H1 (cell line): ENCODE data around the gene CHD1L. TPM values are rescaled to one million over a fixed set of nuclear protein-coding genes. Genes with fewer than 3 reads are reported as not detected.

Experiments used
- CTCF ChIA-PET: fragments of 300-600 bp; sonication (Branson Sonifier 250); formaldehyde crosslinking; loops from one replicate; lab custom pipeline; 2021; ENCODE audit not compliant: partially characterized antibody; lab: Charles Lee
- POLR2A ChIA-PET: fragments of 300-600 bp; sonication (Branson Sonifier 250); formaldehyde crosslinking; loops from one replicate; lab custom pipeline; 2021; ENCODE audit warnings: inconsistent platforms; ENCODE audit not compliant: partially characterized antibody; lab: Charles Lee
- DNase-seq, 2 experiments: peaks; one replicate each; pipeline versions ENCODE4 v3.0.0 to v3.0.0-alpha.2; 2010 to 2022; ENCODE audit warnings: low spot score in 2 of 2, low read depth in 1 of 2, mixed read lengths in 1 of 2
- FAIRE-seq: peaks from 2 replicates; lab custom pipeline; 2011; peaks lifted over from hg19 to GRCh38; lab: Jason Lieb, UNC
- H2AFZ ChIP-seq: 2 replicates; pipeline ENCODE4 v1.8.1; 2012; ENCODE audit warnings: low read length, inconsistent platforms
- H2AK5ac ChIP-seq: 2 replicates; pipeline ENCODE4 v1.6.1; 2013; ENCODE audit warnings: low read depth, low read length
- H2BK120ac ChIP-seq: replicated peaks from 2 replicates; pipeline ENCODE3; 2013; ENCODE audit warnings: low read depth, low read length, inconsistent platforms
- H2BK12ac ChIP-seq: 2 replicates; pipeline ENCODE4 v1.6.1; 2013; ENCODE audit warnings: low read depth, low read length
- H2BK15ac ChIP-seq: 2 replicates; pipeline ENCODE4 v1.6.1; 2013; ENCODE audit warnings: low read length
- H2BK20ac ChIP-seq: 2 replicates; pipeline ENCODE4 v1.6.1; 2013; ENCODE audit warnings: low read length
- H2BK5ac ChIP-seq: 2 replicates; pipeline ENCODE4 v1.6.1; 2013; ENCODE audit warnings: low read depth, low read length
- H3K14ac ChIP-seq: 2 replicates; pipeline ENCODE4 v1.6.1; 2013; ENCODE audit warnings: inconsistent platforms; ENCODE audit not compliant: insufficient read length
- H3K18ac ChIP-seq: 2 replicates; pipeline ENCODE4 v1.6.1; 2013; ENCODE audit warnings: low read length; ENCODE audit errors: extremely low read depth
- H3K23ac ChIP-seq: 2 replicates; pipeline ENCODE4 v1.6.1; 2013; ENCODE audit warnings: inconsistent platforms; ENCODE audit not compliant: insufficient read length
- H3K23me2 ChIP-seq: 2 replicates; pipeline ENCODE4 v1.6.1; 2013; ENCODE audit warnings: low read depth, low read length
- H3K27ac ChIP-seq: 2 replicates; pipeline ENCODE4 v1.6.1; 2011; ENCODE audit warnings: low read depth, low read length, inconsistent platforms
- H3K27me3 ChIP-seq, 4 experiments: replicated peaks in 1 of 4; 1 replicate in 1 of 4; 2 replicates in 3 of 4; pipeline versions ENCODE4 v1.6.1 to v1.8.1; 2011 to 2013; ENCODE audit warnings: low read length in 3 of 4, mild to moderate bottlenecking in 3 of 4, inconsistent platforms in 2 of 4, mixed read lengths in 2 of 4, moderate library complexity in 1 of 4; ENCODE audit not compliant: control insufficient read depth in 3 of 4, insufficient read depth in 3 of 4; ENCODE audit errors: extremely low read depth in 1 of 4
- H3K36me3 ChIP-seq, 4 experiments: 2 replicates each; pipeline versions ENCODE4 v1.6.1 to v1.8.1; 2011 to 2013; ENCODE audit warnings: mild to moderate bottlenecking in 4 of 4, low read length in 3 of 4, moderate library complexity in 2 of 4, control low read depth in 1 of 4, inconsistent platforms in 1 of 4; ENCODE audit not compliant: insufficient read depth in 4 of 4, control insufficient read depth in 2 of 4
- H3K4ac ChIP-seq: replicated peaks from 2 replicates; pipeline ENCODE3; 2013; ENCODE audit warnings: low read length, low read depth, mixed read lengths, inconsistent platforms; ENCODE audit not compliant: insufficient read length
- H3K4me1 ChIP-seq, 4 experiments: replicated peaks in 1 of 4; 1 replicate in 1 of 4; 2 replicates in 3 of 4; pipeline versions ENCODE4 v1.6.1 to v1.8.1; 2011 to 2013; ENCODE audit warnings: low read length in 3 of 4, inconsistent platforms in 2 of 4, mixed read lengths in 1 of 4; ENCODE audit not compliant: insufficient read depth in 4 of 4, control insufficient read depth in 3 of 4
- H3K4me2 ChIP-seq, 2 experiments: 2 replicates each; pipeline versions ENCODE4 v1.6.1 to v1.8.1; 2011 to 2013; ENCODE audit warnings: low read depth in 2 of 2, low read length in 2 of 2, control low read depth in 1 of 2, inconsistent platforms in 1 of 2, mild to moderate bottlenecking in 1 of 2; ENCODE audit not compliant: insufficient read depth in 1 of 2
- H3K4me3 ChIP-seq, 4 experiments: fragments of 200-600, 300-600 bp in 1 of 4; sonication (generic), shearing (Covaris generic), sonication (Bioruptor Twin) in 1 of 4; 2 replicates each; pipeline versions ENCODE4 v1.5.1 to v1.8.1; 2011 to 2016; ENCODE audit warnings: low read length in 4 of 4, low read depth in 3 of 4, control low read depth in 2 of 4, inconsistent platforms in 2 of 4, mild to moderate bottlenecking in 2 of 4, mixed read lengths in 1 of 4, moderate library complexity in 1 of 4; ENCODE audit not compliant: insufficient read depth in 2 of 4; ENCODE audit errors: extremely low read depth in 1 of 4
- H3K56ac ChIP-seq: replicated peaks from 2 replicates; pipeline ENCODE3; 2013; ENCODE audit warnings: low read depth, mild to moderate bottlenecking, mixed read lengths, low read length, inconsistent platforms; ENCODE audit not compliant: insufficient read length
- H3K79me1 ChIP-seq: 2 replicates; pipeline ENCODE4 v1.6.1; 2013; ENCODE audit warnings: low read depth, low read length, control low read depth
- H3K79me2 ChIP-seq, 2 experiments: 2 replicates each; pipeline versions ENCODE4 v1.6.1 to v1.8.1; 2012 to 2013; ENCODE audit warnings: low read length in 2 of 2, mild to moderate bottlenecking in 2 of 2, inconsistent platforms in 1 of 2; ENCODE audit not compliant: insufficient read depth in 2 of 2, control insufficient read depth in 1 of 2
- H3K9ac ChIP-seq, 4 experiments: replicated peaks in 1 of 4; 1 replicate in 1 of 4; 2 replicates in 3 of 4; pipeline versions ENCODE4 v1.6.1 to v1.8.1; 2011 to 2013; ENCODE audit warnings: low read depth in 3 of 4, low read length in 3 of 4, control low read depth in 2 of 4, mild to moderate bottlenecking in 2 of 4, moderate library complexity in 2 of 4, inconsistent platforms in 1 of 4; ENCODE audit errors: extremely low read depth in 1 of 4
- H3K9me3 ChIP-seq, 2 experiments: 2 replicates each; pipeline versions ENCODE4 v1.6.1 to v1.8.1; 2012 to 2013; ENCODE audit warnings: mild to moderate bottlenecking in 2 of 2, moderate library complexity in 2 of 2, control low read depth in 1 of 2, inconsistent platforms in 1 of 2, low read depth in 1 of 2, low read length in 1 of 2, mixed read lengths in 1 of 2; ENCODE audit not compliant: insufficient read depth in 2 of 2
- H4K20me1 ChIP-seq, 2 experiments: replicated peaks in 1 of 2; 2 replicates each; pipeline versions ENCODE3 to v1.8.1; 2011 to 2013; ENCODE audit warnings: inconsistent platforms in 2 of 2, low read length in 2 of 2, mild to moderate bottlenecking in 1 of 2; ENCODE audit not compliant: insufficient read depth in 2 of 2, control insufficient read depth in 1 of 2
- H4K5ac ChIP-seq: 2 replicates; pipeline ENCODE4 v1.6.1; 2013; ENCODE audit warnings: low read length, low read depth, mixed read lengths, inconsistent platforms; ENCODE audit not compliant: insufficient read length
- H4K8ac ChIP-seq: 2 replicates; pipeline ENCODE4 v1.8.0; 2013; ENCODE audit warnings: mild to moderate bottlenecking, moderate library complexity, low read length, inconsistent platforms; ENCODE audit not compliant: insufficient read depth; ENCODE audit errors: extremely low read depth
- H4K91ac ChIP-seq: replicated peaks from 2 replicates; pipeline ENCODE3; 2013; ENCODE audit warnings: low read length, mixed read lengths, inconsistent platforms; ENCODE audit not compliant: insufficient read length
- CBX5 ChIP-seq: fragments of 300-800, 300-1000 bp; sonication (generic); IDR thresholded peaks from 2 replicates; pipeline ENCODE4 v1.7.1; 2016; ENCODE audit warnings: antibody characterized with exemption, low read length, low read depth
- EP300 ChIP-seq, 2 experiments: IDR thresholded peaks; 1 replicate in 1 of 2; 2 replicates in 1 of 2; pipeline ENCODE4 v1.6.1; 2011 to 2012; ENCODE audit warnings: low read depth in 2 of 2, low read length in 2 of 2, mild to moderate bottlenecking in 2 of 2, borderline replicate concordance in 1 of 2, inconsistent platforms in 1 of 2, moderate library complexity in 1 of 2
- GTF2F1 ChIP-seq: IDR thresholded peaks from 2 replicates; pipeline ENCODE4 v1.6.1; 2012; ENCODE audit warnings: low read depth, low read length, improper control_type of control experiment, borderline replicate concordance
- KDM4A ChIP-seq: IDR thresholded peaks from one replicate; pipeline ENCODE4 v1.7.1; 2012; ENCODE audit warnings: low read depth, mild to moderate bottlenecking, moderate library complexity, low read length, inconsistent platforms; ENCODE audit not compliant: severe bottlenecking
- RXRA ChIP-seq: IDR thresholded peaks from 2 replicates; pipeline ENCODE4 v1.6.1; 2011; ENCODE audit warnings: low read depth, mild to moderate bottlenecking, low read length, moderate library complexity; ENCODE audit not compliant: insufficient read depth
- SIRT6 ChIP-seq: IDR thresholded peaks from one replicate; pipeline ENCODE4 v1.7.1; 2012; ENCODE audit warnings: low read length, inconsistent platforms
- TBP ChIP-seq: IDR thresholded peaks from 2 replicates; pipeline ENCODE4 v1.6.1; 2011; ENCODE audit warnings: low read depth, low read length, improper control_type of control experiment
- TEAD4 ChIP-seq: IDR thresholded peaks from 2 replicates; pipeline ENCODE4 v1.6.1; 2012; ENCODE audit warnings: low read depth, low read length, inconsistent platforms, mixed read lengths
- YY1 ChIP-seq: IDR thresholded peaks from 2 replicates; pipeline ENCODE4 v1.6.1; 2011; ENCODE audit warnings: low read depth, mild to moderate bottlenecking, low read length
- WGBS, 2 experiments: shearing (Covaris generic) in 1 of 2; methylation state at CpG; one replicate each; pipeline versions ENCODE4 v1.1.6 to v1.1.7; 2013 to 2015; ENCODE audit warnings: low lambda C conversion rate in 2 of 2, mixed read lengths in 2 of 2, inconsistent platforms in 1 of 2, low coverage in 1 of 2, missing lambda C conversion rate in 1 of 2; ENCODE audit not compliant: insufficient replicate concordance in 2 of 2, insufficient coverage in 1 of 2, insufficient read length in 1 of 2; ENCODE audit errors: extremely low coverage in 1 of 2, missing lambda C conversion rate in 1 of 2; 5-methylcytosine and 5-hydroxymethylcytosine counted together
- polyA plus RNA-seq, 7 experiments: library from polyadenylated mRNA; depleted of rRNA in 3 of 7; stranded (reverse) in 5 of 7; unstranded in 2 of 7; fragments of >200 nt in 5 of 7; fragments of 200-250 nt in 2 of 7; gene quantifications; 1 replicate in 5 of 7; 2 replicates in 1 of 7; 4 replicates in 1 of 7; pipeline versions ENCODE4 v1.2.1 to v1.2.3, GENCODE V29; 2011 to 2013; ENCODE audit warnings: missing spikeins in 2 of 7, mixed read lengths in 2 of 7
- total RNA-seq: library from RNA; stranded (reverse); fragmentation: NEBNext Ultra II Directional; extraction: Animal tissue kit (Norgen Biotek cat#: 25700); gene quantifications from 2 replicates; pipeline ENCODE4 v1.2.1, GENCODE V29; 2021
- TF ChIP-seq, protein P1 (sequence below): IDR thresholded peaks from 2 replicates; pipeline ENCODE4 v1.6.1; 2011; ENCODE audit warnings: low read length, improper control_type of control experiment
- TF ChIP-seq, protein P2 (sequence below): IDR thresholded peaks from 2 replicates; pipeline ENCODE4 v1.6.1; 2011; ENCODE audit warnings: low read depth, mild to moderate bottlenecking, low read length; ENCODE audit not compliant: insufficient read depth

The CHD1L gene
- total and polyA plus RNA-seq, 2 of the 8 experiments (the other 6 are each of a cell fraction or from before 2014, with no cell fraction given) = 20.2 to 51.2 TPM

DNA sequence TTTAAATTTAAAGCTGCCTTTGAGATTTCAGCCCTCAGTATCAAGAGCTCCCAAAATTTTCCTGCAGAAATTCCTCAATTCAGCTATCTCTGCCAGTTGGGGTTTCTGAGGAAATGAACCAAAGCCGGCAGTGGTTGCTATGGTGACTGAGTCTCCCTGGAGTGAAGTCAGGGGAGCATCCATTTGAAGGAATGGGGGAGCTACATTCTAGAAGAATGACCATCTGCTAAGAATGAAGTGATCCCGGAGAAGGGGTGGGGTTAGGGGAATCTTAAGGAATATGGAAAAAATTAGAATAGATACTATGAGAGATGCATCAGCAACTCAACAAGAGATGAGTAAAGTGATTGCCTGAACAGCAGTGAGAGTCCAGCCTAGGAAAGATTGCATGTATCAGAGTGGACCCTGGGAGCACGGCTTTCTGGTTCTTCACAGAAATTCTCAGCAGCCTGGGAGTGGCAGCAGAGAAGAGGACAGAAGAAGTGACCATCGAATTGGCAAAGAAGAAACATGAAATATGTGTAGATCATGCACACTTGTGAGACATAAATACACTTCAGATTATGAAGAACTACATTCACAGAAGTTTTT is 94.7 kb downstream of the CHD1L start:
- Histone ChIP-seq H3K36me3 (no peaks in the 10 kb centered on the region), H2BK20ac (no peak overlapping the region), H3K14ac (no peak overlapping the region), H3K4me2 (peak overlapping the region; percentile 49 to 50; a peak in 3 of 4 replicates), H2AFZ (no peak overlapping the region), H3K9ac (no peak overlapping the region), H2BK15ac (no peak overlapping the region), H4K8ac (no peak overlapping the region), H3K4me1 (peaks cover 0 to 4% (median 2%) of the 10 kb centered on the region in 4 experiments; a peak in 3 of 7 replicates), H3K18ac (0 out of 2 replicates have a peak overlapping the region, but pooled peaks have one; percentile 12), H3K4ac (no peak overlapping the region), H3K79me1 (no peaks in the 10 kb centered on the region), H4K91ac (no peak overlapping the region), H2BK120ac (no peak overlapping the region), H3K27me3 (no peaks in the 10 kb centered on the region), H3K9me3 (no peaks in the 10 kb centered on the region), H3K23me2 (no peaks in the 10 kb centered on the region), H3K23ac (no peak overlapping the region), H2BK5ac (no peak overlapping the region), H3K56ac (no peak overlapping the region), H2BK12ac (no peak overlapping the region), H4K20me1 (no peaks in the 10 kb centered on the region), H3K4me3 (peak overlapping the region in 1 of 4 experiments; percentile 31; a peak in 3 of 8 replicates), H2AK5ac (no peak overlapping the region), H3K79me2 (no peaks in the 10 kb centered on the region), H3K27ac (no peak overlapping the region), H4K5ac (no peak overlapping the region)
- 44% methylated on average over 4 of the region's 4 CpGs; no CpG with 5 or more reads in 1 of the 2 experiments for WGBS, 2 experiments
- peak; percentile 92 for FAIRE-seq
- DNase-seq = peak in 1 of 2 experiments; percentile 74
- ChIA-PET POLR2A (interaction anchor here (0.9 to 1.2 kb wide), 3 partner anchors 9 to 261 kb away, joined by 3 to 8 read pairs (median 4); no protein-coding TSS in a partner anchor), CTCF (interaction anchor here (0.7 to 0.8 kb wide), 2 partner anchors 260 to 304 kb away, joined by 3 to 4 read pairs; no protein-coding TSS in a partner anchor)
- TF ChIP-seq, protein P1, sequence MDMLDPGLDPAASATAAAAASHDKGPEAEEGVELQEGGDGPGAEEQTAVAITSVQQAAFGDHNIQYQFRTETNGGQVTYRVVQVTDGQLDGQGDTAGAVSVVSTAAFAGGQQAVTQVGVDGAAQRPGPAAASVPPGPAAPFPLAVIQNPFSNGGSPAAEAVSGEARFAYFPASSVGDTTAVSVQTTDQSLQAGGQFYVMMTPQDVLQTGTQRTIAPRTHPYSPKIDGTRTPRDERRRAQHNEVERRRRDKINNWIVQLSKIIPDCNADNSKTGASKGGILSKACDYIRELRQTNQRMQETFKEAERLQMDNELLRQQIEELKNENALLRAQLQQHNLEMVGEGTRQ = no peak
- TF ChIP-seq RXRA = no peak
- no peak for TF ChIP-seq GTF2F1
- TF ChIP-seq TBP = no peak
- peak in 1 of 2 experiments; percentile 87; a peak in 2 of 3 replicates for TF ChIP-seq EP300 (IDR thresholded peaks at IDR 0.05; ENCODE audit: borderline replicate concordance in 1 of 2, low read depth in 2 of 2, low read length in 2 of 2)
- TF ChIP-seq CBX5 = no peak
- no peak for TF ChIP-seq SIRT6
- no peak for TF ChIP-seq KDM4A
- TF ChIP-seq YY1 = no peak
- TF ChIP-seq, protein P2, sequence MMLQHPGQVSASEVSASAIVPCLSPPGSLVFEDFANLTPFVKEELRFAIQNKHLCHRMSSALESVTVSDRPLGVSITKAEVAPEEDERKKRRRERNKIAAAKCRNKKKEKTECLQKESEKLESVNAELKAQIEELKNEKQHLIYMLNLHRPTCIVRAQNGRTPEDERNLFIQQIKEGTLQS = no peak
- no peak for TF ChIP-seq TEAD4
